ENCODE measurements around the gene PLPPR1. TPM values are rescaled to one million over a fixed set of nuclear protein-coding genes. Genes with fewer than 3 reads are reported as not detected.

PLPPR1 gene
- total and polyA plus RNA-seq, 2 of the 13 experiments (the other 11 are each of a cell fraction or from before 2014, with no cell fraction given): 16.0 to 84.7 TPM

DNA sequence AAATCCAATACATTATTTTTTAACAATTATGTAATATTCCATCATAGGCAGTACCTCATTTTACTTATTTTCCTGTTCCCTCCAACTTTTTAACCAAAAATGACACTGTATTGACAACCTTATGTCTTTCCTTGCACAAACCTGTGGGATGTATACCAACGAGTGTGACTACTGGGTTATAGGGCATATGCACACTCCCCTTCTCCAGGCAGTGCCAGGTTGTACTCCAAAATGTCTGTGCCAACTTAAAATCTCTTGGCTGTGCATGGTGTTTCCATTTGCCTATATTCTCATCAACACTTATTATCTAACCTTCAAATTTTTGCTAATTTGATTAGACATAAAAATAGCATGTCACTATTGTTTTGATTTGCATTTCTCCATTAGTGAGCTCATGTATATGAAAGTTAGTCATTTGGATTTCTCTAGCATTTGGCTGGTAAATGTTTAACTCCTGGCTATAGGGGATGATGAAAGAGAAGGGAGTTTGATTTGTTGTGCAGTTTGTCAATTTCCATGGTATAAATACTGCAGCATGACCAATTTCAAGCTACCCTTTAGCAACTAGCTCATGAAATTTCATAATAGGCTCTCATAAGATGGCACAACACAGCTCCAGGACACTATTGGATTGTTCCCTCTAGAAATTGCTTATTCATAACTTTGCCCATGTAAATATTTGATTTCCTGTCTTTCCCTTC lies 226.4 kb downstream of the PLPPR1 start:
- CTCF ChIA-PET (ENCODE audit: low intra/inter-chr PET ratio, low total read pairs): no interaction called here
- DNase-seq (ENCODE audit: low spot score): peak; percentile 64
- FAIRE-seq: no peak
- TF ChIP-seq, protein P1, sequence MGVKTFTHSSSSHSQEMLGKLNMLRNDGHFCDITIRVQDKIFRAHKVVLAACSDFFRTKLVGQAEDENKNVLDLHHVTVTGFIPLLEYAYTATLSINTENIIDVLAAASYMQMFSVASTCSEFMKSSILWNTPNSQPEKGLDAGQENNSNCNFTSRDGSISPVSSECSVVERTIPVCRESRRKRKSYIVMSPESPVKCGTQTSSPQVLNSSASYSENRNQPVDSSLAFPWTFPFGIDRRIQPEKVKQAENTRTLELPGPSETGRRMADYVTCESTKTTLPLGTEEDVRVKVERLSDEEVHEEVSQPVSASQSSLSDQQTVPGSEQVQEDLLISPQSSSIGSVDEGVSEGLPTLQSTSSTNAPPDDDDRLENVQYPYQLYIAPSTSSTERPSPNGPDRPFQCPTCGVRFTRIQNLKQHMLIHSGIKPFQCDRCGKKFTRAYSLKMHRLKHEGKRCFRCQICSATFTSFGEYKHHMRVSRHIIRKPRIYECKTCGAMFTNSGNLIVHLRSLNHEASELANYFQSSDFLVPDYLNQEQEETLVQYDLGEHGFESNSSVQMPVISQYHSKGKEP (CRISPR knock-in tag; IDR thresholded peaks at IDR 0.05): no peak
- TF ChIP-seq MAFK (conservative IDR thresholded peaks at IDR 0.05 in 1 of 2, IDR thresholded peaks at IDR 0.05 in 1 of 2; ENCODE audit: low read length in 2 of 2): 0 out of 4 replicates have a peak, but pooled peaks of 1 of the 2 experiments have one; percentile 6
- TF ChIP-seq ZNF10 (CRISPR knock-in tag; IDR thresholded peaks at IDR 0.05; ENCODE audit: borderline replicate concordance, low read depth): no peak
- TF ChIP-seq RBAK (CRISPR knock-in tag; IDR thresholded peaks at IDR 0.05): no peak
- no peak for TF ChIP-seq RBM22 (optimal IDR thresholded peaks at IDR 0.05; ENCODE audit: low read length)
- TF ChIP-seq ZNF83 (CRISPR knock-in tag; IDR thresholded peaks at IDR 0.05; ENCODE audit: borderline replicate concordance): no peak
- TF ChIP-seq, protein P2, sequence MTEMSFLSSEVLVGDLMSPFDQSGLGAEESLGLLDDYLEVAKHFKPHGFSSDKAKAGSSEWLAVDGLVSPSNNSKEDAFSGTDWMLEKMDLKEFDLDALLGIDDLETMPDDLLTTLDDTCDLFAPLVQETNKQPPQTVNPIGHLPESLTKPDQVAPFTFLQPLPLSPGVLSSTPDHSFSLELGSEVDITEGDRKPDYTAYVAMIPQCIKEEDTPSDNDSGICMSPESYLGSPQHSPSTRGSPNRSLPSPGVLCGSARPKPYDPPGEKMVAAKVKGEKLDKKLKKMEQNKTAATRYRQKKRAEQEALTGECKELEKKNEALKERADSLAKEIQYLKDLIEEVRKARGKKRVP (CRISPR knock-in tag; IDR thresholded peaks at IDR 0.05): peak in 1 of 2 experiments; percentile 76; a peak in 2 of 4 replicates
- no peak for TF ChIP-seq HNF4A (CRISPR knock-in tag; IDR thresholded peaks at IDR 0.05)
- no peak for TF ChIP-seq ZNF547 (CRISPR knock-in tag; IDR thresholded peaks at IDR 0.05)
- TF ChIP-seq ZNF747 (CRISPR knock-in tag; IDR thresholded peaks at IDR 0.05; ENCODE audit: borderline replicate concordance): no peak
- TF ChIP-seq CEBPB (IDR thresholded peaks at IDR 0.05; ENCODE audit: borderline replicate concordance, low read depth, low read length): peak; percentile 84; the same call in 1 of the 2 replicates
- 0 out of 2 replicates have a peak, but pooled peaks have one; percentile 26 for TF ChIP-seq FOXA3 (CRISPR knock-in tag; IDR thresholded peaks at IDR 0.05)
- no peak for TF ChIP-seq NCOA1 (CRISPR knock-in tag; IDR thresholded peaks at IDR 0.05)
- TF ChIP-seq SMAD3 (CRISPR knock-in tag; IDR thresholded peaks at IDR 0.05): no peak
- TF ChIP-seq, protein P3, sequence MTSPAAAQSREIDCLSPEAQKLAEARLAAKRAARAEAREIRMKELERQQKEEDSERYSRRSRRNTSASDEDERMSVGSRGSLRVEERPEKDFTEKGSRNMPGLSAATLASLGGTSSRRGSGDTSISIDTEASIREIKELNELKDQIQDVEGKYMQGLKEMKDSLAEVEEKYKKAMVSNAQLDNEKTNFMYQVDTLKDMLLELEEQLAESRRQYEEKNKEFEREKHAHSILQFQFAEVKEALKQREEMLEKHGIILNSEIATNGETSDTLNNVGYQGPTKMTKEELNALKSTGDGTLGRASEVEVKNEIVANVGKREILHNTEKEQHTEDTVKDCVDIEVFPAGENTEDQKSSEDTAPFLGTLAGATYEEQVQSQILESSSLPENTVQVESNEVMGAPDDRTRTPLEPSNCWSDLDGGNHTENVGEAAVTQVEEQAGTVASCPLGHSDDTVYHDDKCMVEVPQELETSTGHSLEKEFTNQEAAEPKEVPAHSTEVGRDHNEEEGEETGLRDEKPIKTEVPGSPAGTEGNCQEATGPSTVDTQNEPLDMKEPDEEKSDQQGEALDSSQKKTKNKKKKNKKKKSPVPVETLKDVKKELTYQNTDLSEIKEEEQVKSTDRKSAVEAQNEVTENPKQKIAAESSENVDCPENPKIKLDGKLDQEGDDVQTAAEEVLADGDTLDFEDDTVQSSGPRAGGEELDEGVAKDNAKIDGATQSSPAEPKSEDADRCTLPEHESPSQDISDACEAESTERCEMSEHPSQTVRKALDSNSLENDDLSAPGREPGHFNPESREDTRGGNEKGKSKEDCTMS (CRISPR knock-in tag; conservative IDR thresholded peaks at IDR 0.05): no peak
- no peak for TF ChIP-seq CC2D1A (CRISPR knock-in tag; IDR thresholded peaks at IDR 0.05)
- TF ChIP-seq ZNF234 (CRISPR knock-in tag; conservative IDR thresholded peaks at IDR 0.05): no peak
- 0 out of 2 replicates have a peak, but pooled peaks have one; percentile 9 for TF ChIP-seq SAP130 (CRISPR knock-in tag; IDR thresholded peaks at IDR 0.05; ENCODE audit: low read depth)

More for the DNA sequence above, 226.4 kb downstream of the PLPPR1 start:
- Histone ChIP-seq H3K27ac (ENCODE audit: extremely low read length, insufficient read depth, low read length) (no peak overlapping the region), H3K9ac (ENCODE audit: insufficient read depth, low read depth, low read length) (no peak overlapping the region), H3K36me3 (replicated peaks in 1 of 2; ENCODE audit: control insufficient read depth in 1 of 2, insufficient read depth in 2 of 2, low read length in 2 of 2) (no peaks in the 10 kb centered on the region; a peak in 2 of 5 replicates), H4K20me1 (ENCODE audit: insufficient read depth, low read length) (no peaks in the 10 kb centered on the region), H3K4me3 (replicated peaks in 1 of 3; ENCODE audit: insufficient read depth in 1 of 3, low read depth in 2 of 3, low read length in 3 of 3) (no peak overlapping the region), H3K9me3 (ENCODE audit: low read length) (no peaks in the 10 kb centered on the region), H3K79me2 (ENCODE audit: insufficient read depth, low read length) (no peaks in the 10 kb centered on the region), H3K4me1 (ENCODE audit: insufficient read depth, low read length) (peaks cover 16% of the 10 kb centered on the region), H3K27me3 (ENCODE audit: control insufficient read depth in 1 of 2, insufficient read depth in 2 of 2, low read length in 2 of 2) (no peaks in the 10 kb centered on the region), H3K4me2 (ENCODE audit: low read depth, low read length) (no peak overlapping the region), H2AFZ (ENCODE audit: low read length) (no peak overlapping the region)
- POLR2A ChIA-PET: no interaction called here
- no TSS peak for BruUV-seq (replicated peaks)
- intact Hi-C loops (cut with micrococcal nuclease; ENCODE audit: unreplicated experiment) (no loop called here), in situ Hi-C loops (cut with HindIII; ENCODE audit: extremely low pct_ligation_motif_present, low pct_unique_long_range_greater_than_20kb) (no loop called here)
- WGBS (ENCODE audit: low lambda C conversion rate): 74% methylated on average over 1 of the region's 1 CpG
- peak; percentile 60 for ATAC-seq
